KG1 (cell line): Measurements from ENCODE around the gene MGAT1.
"Not testable (repeated sequence)": the region's sequence is repeated elsewhere in the genome, so short reads cannot be mapped to it uniquely, and the experiment has no call there.

Source experiments
- DNase-seq: peaks from one replicate; lab custom pipeline; 2025; lab: John Stamatoyannopoulos, UW

The MGAT1 gene

DNA sequence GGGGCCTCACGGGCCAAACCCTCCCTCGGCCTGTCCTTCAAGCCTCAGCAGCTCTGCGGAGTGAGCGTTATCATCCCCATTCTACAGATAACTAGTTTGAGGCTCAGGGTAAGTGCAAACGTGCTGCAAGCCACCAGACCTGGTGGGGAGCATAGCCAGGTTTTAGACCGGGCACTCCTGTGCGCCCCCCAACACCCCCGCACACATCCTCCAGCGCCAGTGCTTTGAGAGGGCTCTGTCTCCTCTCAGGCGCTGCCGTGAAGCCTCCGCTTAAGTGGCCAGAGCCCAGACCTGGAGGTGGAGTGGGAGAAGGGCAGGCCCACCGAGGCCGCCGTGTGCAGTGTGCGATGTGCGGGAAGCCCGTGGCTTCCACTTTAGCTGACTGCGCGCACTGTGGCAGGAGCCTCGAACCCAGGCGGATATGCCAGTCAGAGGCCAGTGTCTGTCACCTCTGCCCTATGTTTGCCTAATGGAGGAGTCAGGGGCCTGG is 1.6 kb upstream of the MGAT1 start:
- DNase-seq: no peak

DNA sequence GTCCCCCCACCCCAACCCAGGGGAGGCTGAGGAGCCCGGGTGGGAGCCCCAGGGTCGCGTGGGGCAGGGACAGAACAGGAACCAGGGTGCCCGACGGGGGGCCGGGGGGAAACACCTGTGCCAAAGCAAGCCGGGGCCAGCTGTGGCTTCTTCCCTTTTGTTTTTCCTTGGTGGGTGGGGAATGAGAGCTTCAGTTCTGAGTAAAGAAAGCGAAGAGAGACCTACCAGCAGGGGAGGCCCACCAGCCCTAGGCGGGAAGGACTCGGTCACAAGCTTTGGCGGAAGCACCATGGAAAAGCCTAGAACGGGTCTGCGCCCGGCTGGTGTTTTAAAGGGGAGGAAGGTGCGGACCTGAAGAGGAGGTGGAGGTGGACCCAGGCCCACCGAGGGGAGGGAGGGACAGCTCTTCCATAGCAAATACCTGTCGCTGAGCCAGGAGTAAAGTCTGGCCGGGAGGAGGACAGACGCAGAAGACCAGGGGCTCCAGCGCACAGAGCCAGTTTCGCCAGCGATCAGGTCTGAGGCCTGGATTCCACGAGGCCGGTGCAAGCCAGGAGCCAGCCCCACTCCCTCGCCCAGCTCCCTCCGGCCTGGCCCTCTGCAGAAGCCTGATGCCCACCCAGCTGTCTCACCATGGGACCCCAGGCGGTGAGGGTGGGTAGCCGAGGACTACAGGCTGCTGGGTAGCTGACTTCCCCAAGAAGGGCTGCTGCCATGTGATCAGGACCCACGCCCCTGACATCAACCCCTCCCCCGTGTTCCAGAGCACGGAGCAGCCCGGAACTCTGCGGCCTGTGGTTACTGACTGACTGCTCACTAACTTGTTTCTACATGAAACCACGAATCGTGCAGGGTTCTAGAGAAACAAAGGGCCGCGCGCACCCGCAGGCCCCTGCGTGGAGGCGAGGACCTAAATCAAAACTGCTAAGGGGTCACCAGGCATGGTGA is 849 bp upstream of the MGAT1 start:
- DNase-seq: peak; percentile 89

DNA sequence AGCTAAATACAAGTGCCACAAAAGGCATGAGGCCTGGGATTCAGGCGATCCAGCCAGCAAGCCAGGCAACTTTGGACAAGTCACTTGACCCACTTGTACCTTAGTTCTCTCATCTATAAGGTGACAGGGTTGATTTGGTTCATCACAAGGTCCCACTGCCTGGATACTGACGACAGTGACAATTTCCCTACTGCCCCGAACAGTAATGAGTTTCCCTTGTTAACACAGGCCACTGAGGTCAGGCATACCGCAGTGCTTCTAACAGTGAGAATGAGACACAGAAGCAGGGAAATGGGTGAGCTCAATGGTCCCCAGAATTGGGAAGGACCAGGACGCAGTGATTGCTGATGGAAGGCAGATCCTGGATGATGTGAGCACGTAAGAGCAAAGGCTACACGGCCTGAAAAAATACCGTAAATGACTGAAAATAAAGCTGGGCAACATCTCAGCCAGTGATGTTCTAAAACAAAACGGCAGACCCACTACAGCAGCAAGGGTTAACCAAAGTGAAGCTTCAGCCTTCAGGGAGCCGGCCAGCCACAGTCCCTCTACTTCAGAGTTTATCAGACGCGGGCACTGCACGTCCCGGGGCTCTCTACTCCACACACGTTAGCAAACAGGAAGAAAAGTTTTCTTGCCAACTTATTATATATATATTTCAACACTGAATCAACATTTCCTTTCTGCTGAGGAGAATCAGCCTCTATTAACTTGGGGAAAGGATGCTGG is 846 bp downstream of the MGAT1 start:
- no peak for DNase-seq

DNA sequence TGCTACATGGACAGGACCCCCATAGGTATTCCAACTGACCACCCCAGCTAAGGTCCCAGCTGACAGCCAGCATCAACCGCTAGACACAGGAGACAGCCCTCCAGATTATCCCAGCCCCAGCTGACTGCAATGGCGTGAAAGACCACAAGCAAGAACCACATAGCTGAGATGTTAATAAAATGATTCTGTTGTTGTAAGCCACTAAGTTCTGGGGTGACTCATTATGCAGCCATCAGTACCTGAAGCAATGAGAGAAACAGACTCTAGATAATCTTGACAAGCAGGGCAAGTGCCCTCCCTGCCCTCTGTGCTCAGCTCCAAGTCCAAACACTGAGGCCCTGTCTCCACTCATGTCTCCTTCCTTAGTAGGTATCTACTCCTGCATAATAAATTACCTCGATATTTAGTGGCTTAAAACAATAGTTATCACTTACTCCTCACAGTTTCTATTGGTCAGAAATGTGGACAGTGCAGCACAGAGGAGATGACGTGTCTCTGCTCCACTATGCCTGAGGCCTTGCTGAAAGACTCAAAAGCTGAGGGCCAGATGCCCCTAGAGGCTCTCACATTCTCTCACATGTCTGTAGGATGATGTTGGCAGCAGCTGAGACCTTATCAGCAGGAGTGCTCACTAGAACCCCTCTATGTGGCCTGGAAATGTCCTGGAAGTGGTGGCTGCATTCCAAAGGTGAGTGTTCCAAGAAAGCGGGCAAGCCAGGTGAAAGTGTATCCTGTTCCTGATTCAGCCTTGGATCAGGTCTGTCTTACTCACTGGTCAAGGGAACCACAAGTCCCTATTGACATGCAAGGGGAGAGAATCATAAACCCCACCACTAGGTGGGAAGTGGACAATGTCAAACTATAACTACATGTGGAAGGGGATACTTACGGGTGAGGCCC is 2.5 kb downstream of the MGAT1 start:
- no peak for DNase-seq

DNA sequence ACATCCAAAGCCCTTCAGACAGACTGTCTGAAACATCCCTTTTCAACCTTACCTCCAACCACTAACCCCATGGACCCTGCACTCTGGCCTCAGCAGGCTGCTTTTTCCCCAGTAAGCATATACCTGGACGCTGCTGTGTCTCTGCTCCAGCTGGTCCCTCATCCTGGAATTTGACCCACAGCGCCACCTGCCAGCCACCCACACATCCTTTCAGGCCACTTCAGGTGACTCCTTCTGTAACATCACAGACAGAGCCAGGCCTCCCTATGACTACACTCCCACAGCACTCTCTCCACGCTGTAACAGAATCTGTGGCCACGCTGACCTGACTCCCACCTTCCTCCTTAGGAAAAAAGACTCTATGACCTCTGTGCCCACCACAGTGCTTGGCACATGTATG is 3.4 kb downstream of the MGAT1 start:
- DNase-seq: no peak

DNA sequence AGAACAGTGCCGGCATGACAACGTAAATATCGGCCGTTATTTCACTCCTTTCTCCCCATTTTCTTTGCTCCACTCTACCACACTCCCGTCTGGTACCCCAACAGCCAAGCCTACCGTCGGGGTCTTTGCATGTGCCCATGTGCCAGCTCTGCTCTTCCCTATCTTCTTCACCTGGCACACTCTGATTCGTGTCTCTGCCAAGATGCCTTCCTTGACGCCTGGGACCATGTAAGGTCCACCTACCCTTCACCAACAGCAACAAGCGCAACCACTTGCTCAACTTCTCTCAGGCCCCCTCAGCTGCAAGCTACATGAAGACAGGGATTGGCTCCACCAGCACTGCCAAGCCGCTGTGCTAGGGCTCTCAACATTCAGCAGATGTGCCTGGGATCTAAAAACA is 4.4 kb downstream of the MGAT1 start:
- DNase-seq: no peak

DNA sequence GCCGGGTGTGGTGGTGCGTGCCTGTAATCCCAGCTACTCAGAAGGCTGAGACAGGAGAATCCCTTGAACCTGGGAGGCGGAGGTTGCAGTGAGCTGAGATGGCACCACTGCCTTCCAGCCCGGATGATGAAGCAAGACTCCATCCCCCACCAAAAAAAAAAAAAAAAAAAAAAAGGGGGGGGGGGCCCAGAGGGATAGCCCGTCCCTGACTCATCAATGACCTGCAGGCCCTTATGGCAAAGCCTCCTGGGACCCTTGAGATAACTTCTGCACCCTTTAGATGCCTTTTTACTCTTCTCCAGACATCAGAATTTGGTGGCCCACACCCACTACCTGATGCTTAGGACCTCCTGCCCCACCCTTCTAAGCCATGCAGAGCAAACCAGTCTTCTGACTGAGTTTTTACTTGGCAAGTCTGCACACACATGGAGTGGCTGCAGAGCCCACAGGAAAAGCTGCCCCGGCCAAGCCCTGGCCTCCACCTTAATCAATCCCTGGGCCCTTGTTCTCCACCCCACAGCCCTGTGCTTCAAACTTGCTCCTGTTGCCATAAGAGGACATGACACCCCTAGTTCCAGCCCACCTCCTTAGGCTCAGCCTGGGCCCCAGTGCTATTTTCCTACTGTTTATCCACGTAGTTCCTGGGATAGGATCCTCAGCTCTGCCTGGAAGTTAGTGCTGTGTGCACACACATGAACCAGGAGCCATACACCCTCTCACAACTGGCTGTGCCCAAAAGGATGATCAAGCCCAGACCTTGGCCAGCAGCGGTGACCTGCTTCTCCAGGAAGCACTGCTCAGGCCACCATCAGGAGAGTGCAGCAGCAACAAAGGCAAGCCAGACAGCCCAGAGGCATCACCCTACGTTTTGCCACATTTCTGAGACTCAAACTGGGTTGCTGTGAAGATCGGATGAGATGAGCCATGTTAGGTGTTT is 5.1 kb downstream of the MGAT1 start:
- no peak for DNase-seq

DNA sequence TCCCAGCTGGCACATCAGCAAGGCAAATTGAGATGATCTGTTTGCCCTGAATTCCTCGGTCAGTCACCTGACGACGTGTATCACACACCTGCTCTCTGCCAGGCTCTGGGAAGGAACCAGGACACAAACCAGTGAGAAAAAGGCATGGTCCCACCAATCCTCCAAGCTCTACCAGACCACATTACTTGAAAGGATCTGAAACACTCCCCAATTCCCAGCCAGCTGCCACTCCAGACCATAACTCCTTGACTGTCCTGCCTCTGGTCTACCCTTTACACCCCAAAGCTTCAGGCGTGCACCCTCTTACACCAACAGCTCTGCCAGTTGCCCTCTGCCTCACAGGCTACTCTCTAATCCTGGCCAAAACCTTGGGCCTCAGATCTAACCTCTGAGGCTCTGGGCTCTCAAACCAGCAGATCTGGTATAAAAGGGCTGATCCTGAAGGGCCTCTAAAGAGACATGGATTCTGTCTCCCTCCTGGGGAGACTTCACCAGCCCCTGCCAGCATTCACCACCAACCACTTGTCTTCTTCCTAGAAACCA is 6.8 kb downstream of the MGAT1 start:
- no peak for DNase-seq

DNA sequence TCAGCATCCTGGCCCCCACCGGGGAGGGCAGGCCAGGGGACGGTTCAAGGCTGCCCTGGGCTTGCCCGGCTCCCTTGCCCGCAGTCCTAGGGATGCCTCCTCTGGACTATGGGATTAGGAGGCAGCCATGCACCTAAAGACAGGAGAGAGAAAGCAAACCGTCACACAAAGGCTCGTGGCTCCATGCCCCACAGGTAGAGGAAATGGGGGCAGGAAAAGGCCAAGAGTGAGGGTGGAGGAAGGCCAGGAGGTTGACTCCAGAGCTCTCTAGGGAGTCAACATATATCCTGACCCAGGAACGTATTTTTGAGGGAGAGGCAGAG is 9.7 kb downstream of the MGAT1 start:
- no peak for DNase-seq

DNA sequence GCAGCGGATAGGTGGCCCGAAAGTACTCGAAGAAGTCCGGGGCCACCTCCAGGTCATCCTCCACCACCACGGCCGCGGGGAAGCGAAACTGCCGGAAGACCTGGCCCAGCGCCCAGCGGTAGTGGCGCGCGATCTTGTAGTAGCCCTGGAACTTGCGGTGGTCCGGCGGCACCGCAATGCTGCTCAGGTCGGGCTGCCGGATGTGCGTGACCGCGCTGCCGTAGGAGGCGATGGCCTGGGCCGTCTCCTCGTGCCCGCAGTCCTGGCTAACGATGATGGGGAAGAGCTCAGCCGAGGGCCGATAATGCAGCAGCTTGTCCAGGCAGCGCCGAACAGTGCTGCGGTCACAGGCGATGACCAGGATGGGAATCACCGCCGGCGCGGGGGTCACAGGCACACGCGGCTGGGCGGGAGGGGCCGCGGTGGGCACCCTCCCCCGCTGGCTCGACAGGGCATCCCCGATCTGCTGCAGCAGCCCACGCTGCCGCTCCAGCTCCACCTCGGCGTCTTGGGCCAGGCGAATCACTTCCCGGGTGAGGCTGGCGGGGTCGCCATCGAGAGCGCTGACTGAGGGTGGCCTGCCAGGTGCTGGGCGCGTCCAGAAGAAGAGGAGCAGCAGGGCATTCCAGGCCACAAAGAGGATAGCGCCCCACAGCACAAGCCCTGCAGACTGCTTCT is 10.2 kb downstream of the MGAT1 start:
- DNase-seq: no peak

DNA sequence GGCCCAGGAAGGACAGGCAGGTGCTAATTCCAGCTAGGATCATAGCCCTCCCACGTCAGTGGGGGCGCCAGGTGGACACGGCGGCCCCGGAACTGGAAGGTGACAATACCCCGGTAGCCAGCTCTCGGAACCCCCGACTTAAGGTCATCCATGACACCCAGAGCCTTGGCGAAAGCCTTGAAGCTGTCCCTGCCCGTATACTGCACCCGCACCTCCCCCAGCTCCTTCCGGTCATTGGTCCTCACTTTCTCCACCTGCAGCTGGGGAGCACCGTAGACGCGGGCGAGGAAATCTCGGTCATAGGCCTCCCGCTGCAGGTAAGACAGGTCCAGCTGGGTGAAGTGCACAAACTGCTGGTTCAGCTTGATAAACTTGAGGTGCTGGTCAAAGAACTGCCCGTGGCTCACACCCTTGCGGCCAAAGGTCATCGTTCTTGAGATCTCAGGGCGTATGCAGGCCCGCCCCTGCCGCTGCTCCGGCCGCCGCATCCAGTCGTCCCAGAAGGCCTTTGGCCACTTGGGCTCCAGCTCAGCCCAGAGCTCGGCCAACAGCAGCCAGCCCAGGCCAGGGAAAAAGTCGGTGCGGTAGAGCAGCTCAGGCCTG is 10.9 kb downstream of the MGAT1 start:
- DNase-seq: no peak

DNA sequence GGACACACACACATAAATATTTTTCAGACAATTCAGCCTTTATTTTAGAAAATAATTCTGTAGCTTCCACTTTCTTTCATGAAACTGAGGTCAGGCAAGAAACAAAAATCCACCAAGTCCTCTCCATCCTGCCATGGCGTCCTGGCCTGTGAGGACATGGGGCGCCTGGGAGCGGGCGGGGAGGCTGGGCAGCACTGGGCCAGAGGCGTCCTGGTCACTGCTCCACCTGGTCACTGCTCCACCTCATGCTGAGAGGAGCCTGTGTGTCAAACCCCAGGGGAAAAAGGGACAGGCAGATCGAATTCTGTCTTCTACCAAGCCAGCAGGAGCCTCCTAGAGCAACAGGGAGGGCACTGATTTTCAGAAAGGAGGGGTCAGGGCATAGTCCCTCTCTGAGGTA is 12.1 kb downstream of the MGAT1 start:
- DNase-seq: no peak

DNA sequence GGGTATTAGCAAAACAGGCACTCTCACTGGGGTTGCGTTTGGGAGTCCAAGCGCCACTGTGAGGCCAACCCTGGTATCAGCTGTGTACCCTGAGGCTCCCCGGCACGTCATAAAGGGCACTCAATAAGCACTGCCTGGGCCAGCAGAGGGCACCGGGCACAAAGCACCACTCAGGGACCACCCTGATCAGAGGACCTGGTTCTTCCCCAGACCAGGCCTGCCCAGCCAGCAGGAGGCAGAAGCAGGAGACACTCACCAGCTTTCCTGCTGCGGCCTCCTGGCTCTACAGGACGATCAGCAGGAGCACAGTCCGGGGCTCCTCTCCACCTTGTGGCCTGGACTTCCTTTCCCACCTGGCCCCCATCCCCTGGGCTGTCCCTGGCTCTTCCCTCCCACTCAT is 12.6 kb downstream of the MGAT1 start:
- no peak for DNase-seq

DNA sequence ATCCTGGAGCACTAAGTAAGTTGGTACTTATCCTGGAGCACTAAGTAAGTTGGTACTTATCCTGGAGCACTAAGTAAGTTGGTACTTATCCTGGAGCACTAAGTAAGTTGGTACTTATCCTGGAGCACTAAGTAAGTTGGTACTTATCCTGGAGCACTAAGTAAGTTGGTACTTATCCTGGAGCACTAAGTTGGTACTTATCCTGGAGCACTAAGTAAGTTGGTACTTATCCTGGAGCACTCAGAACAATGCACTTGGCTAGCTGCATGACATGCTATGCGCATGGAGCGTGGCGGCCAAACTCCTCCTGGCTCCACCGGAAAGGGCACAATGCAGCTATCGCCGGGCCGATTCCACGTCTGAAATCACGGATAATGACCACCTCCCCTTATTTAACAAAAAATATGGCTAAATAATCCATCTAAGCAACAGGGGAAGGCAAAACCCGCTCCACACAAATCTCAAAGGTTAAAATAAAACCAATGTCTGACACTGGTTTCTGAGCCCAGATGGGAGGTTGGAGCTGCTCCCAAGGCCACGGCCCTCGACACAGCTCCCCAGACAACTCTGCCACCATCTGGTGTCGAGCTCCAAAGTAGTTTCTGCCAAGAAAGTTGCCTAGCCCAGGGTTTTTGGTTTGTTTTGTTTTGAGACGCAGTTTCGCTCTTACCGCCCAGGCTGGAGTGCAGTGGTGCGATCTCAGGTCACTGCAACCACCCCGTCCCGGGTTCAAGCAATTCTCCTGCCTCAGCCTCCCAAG is 13.8 kb downstream of the MGAT1 start:
- not testable (repeated sequence) for DNase-seq

DNA sequence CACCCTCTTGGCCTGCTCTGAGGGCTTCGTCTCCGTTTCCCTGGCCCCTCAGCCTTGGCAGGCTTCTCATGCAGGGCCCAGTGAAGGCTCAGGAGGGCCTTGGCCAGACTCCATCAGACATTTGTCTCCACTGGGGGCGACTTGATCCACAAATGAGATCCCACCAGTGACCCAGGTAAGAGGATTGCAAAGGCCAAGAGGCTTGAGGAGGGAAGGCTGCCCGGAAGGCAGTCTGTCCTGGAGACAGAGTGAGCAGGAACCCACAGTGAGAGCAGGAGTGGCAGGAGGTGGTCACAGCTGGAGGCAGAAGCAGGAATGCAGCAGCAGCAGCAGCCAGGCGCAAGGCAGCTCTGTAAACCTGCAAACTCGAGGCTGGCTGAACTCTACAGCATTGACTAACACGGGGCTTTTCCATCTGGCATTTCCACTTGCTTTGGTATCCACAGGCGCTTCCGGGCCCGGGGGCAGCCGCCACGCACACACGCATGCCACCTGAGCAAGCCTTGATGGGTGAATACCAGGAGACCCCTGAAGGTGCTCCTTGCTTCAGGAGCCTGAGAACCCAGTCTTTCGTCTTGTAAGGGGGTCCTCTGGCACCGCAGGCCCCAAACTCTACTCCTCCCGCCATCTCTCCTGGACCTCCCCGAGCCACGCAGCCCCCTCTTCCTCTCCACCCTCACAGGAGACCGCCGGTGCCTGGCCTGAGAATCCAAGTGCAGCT is 14.7 kb downstream of the MGAT1 start:
- no peak for DNase-seq

DNA sequence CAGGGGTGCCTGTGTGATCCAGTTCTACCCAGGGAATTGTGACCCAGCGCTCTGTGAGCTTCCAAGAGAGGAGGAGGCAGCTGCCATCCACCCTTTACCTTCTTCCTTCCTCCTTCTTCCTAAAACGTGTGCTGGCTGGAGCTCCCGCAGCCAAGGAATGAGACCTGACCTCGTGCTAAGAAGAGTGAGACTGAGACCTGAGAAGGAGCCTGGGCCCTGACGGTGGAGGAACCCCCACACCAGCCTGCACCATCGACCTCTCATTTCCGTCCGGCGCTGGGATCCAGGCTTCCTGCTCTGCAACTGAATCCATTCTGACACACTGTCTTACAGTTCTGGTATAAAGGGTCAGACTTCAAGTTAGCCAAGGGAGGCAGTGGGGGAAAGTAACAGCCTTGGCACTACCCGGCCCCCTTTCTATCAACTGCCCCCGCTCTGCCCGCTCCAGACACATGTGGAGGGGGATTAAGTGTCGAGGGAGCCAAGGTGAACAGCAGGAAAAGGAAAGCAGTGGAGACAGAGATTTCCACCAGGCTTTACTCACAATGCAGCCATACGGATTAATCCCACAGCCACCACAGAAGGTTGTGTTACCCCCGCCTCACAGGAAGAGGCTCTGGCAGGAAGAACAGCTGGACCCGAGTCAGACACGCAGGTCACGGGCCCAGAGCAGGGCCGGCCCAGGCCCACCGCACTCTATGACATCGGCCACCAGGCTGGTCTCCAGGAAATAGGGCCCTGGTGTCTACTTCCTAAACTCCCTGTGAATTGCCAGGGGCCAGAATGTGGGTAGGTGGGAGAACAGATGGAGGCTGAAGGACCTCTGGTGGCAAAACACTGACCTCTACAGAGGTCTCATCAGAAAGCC is 15.8 kb downstream of the MGAT1 start:
- DNase-seq: no peak

DNA sequence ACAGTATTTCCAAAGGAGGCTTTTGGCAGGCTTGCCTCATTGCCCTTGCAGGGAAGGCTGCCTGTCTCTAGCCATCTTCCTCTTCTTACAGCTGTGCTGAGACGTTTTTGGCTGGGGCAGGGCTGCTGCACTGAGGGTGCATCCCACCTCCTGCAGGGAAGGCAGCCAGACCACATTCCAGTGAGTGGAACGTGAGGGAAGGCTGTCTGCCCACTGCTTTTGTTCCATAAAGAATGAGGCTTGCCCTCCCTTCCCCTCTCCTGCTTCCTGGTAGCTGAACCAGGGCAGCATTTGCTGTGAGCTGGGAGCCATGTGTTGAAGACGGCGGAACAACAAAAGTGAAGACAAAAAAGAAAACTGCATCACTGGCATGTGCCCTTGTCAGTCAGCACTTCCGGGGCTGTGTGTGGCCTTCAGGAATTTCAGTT is 16.8 kb downstream of the MGAT1 start:
- DNase-seq: no peak
